Measurements from ENCODE around the gene LOXHD1. TPM values are rescaled to one million over a fixed set of nuclear protein-coding genes. Genes with fewer than 3 reads are reported as not detected.

Gene LOXHD1
- total RNA-seq, 1 donor from 2014 or later, result under 0.01 TPM

- DNase-seq (ENCODE audit: low read depth in 2 of 2), result no peak
These were observed 176.8 kb downstream of the LOXHD1 start for GRCh38 chr18:46480226-46480625.

- DNase-seq (ENCODE audit: low read depth in 2 of 2), result no peak
These were observed 178.2 kb downstream of the LOXHD1 start for GRCh38 chr18:46478796-46479195.

GRCh38 chr18:46477425-46478011, 179.5 kb downstream of the LOXHD1 start:
- no peak for DNase-seq (ENCODE audit: low read depth in 2 of 2)

GRCh38 chr18:46475390-46475752, 181.6 kb downstream of the LOXHD1 start:
- DNase-seq (ENCODE audit: low read depth in 2 of 2), result no peak

- DNase-seq (ENCODE audit: low read depth in 2 of 2), result no peak
These were observed 182.3 kb downstream of the LOXHD1 start for GRCh38 chr18:46474487-46475389.

- no peak for DNase-seq (ENCODE audit: low read depth in 2 of 2)
These were observed 185.1 kb downstream of the LOXHD1 start for GRCh38 chr18:46471809-46472498.

GRCh38 chr18:46470714-46471113, 186.3 kb downstream of the LOXHD1 start:
- DNase-seq (ENCODE audit: low read depth in 2 of 2), result no peak

GRCh38 chr18:46469186-46469915, 187.7 kb downstream of the LOXHD1 start:
- no peak for DNase-seq (ENCODE audit: low read depth in 2 of 2)

GRCh38 chr18:46468426-46469180, 188.4 kb downstream of the LOXHD1 start:
- no peak for DNase-seq (ENCODE audit: low read depth in 2 of 2)

- no peak for DNase-seq (ENCODE audit: low read depth in 2 of 2)
These were observed 190.5 kb downstream of the LOXHD1 start for GRCh38 chr18:46466234-46467160.

GRCh38 chr18:46464926-46465655, 191.9 kb downstream of the LOXHD1 start:
- no peak for DNase-seq (ENCODE audit: low read depth in 2 of 2)

GRCh38 chr18:46462523-46462922, 194.5 kb downstream of the LOXHD1 start:
- DNase-seq (ENCODE audit: low read depth in 2 of 2), result no peak

GRCh38 chr18:46461993-46462392, 195.0 kb downstream of the LOXHD1 start:
- no peak for DNase-seq (ENCODE audit: low read depth in 2 of 2)

GRCh38 chr18:46460754-46461153, 196.3 kb downstream of the LOXHD1 start:
- DNase-seq (ENCODE audit: low read depth in 2 of 2), result no peak

GRCh38 chr18:46459789-46460455, 197.1 kb downstream of the LOXHD1 start:
- no peak for DNase-seq (ENCODE audit: low read depth in 2 of 2)

- no peak for DNase-seq (ENCODE audit: low read depth in 2 of 2)
These were observed 198.5 kb downstream of the LOXHD1 start for GRCh38 chr18:46458472-46458871.

GRCh38 chr18:46456691-46457090, 200.3 kb downstream of the LOXHD1 start:
- no peak for DNase-seq (ENCODE audit: low read depth in 2 of 2)

- no peak for DNase-seq (ENCODE audit: low read depth in 2 of 2)
These were observed 204.2 kb downstream of the LOXHD1 start for GRCh38 chr18:46452820-46453219.

- DNase-seq (ENCODE audit: low read depth in 2 of 2), result no peak
These were observed 207.5 kb downstream of the LOXHD1 start for GRCh38 chr18:46449499-46449898.
